ENCODE measurements around the gene FABP7. TPM values are rescaled to one million over a fixed set of nuclear protein-coding genes. Genes with fewer than 3 reads are reported as not detected.

FABP7 gene
- total RNA-seq, 1 donor: not detected

DNA sequence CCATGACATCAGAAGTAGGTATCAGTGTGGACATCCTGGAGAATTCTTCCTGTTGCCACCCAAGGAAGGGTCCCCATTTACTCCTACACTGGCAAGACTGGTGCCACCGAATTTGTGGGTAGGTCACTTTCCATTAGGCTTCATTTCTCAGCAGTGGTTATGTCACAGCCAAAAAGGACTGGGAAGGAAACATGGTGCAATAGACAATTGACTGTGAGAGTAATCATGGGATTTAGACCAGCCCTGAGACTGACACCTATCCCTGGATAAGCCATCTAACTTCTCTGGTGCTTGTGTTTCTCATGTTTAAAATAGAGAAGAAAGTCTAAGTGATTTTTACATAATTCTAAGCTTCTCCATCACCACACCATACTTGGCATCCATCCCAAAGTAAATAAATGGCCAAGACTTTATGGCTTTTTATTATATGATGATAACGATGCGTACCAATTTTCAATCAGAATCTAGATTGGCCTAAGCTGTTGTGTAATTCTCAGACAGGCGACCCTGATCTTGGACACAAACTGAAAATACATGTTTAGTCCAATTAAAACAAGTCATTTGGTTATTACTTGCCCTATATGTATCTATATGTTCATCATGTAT is 19.7 kb downstream of the FABP7 start:
- no peak overlapping the region for H3K4me3 ChIP-seq (ENCODE audit: low read depth, low read length)
- TF ChIP-seq, protein P1, sequence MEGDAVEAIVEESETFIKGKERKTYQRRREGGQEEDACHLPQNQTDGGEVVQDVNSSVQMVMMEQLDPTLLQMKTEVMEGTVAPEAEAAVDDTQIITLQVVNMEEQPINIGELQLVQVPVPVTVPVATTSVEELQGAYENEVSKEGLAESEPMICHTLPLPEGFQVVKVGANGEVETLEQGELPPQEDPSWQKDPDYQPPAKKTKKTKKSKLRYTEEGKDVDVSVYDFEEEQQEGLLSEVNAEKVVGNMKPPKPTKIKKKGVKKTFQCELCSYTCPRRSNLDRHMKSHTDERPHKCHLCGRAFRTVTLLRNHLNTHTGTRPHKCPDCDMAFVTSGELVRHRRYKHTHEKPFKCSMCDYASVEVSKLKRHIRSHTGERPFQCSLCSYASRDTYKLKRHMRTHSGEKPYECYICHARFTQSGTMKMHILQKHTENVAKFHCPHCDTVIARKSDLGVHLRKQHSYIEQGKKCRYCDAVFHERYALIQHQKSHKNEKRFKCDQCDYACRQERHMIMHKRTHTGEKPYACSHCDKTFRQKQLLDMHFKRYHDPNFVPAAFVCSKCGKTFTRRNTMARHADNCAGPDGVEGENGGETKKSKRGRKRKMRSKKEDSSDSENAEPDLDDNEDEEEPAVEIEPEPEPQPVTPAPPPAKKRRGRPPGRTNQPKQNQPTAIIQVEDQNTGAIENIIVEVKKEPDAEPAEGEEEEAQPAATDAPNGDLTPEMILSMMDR (IDR thresholded peaks at IDR 0.05; ENCODE audit: insufficient read depth, low read depth, low read length): no peak
- DNase-seq (ENCODE audit: low read depth): peak; percentile 41

DNA sequence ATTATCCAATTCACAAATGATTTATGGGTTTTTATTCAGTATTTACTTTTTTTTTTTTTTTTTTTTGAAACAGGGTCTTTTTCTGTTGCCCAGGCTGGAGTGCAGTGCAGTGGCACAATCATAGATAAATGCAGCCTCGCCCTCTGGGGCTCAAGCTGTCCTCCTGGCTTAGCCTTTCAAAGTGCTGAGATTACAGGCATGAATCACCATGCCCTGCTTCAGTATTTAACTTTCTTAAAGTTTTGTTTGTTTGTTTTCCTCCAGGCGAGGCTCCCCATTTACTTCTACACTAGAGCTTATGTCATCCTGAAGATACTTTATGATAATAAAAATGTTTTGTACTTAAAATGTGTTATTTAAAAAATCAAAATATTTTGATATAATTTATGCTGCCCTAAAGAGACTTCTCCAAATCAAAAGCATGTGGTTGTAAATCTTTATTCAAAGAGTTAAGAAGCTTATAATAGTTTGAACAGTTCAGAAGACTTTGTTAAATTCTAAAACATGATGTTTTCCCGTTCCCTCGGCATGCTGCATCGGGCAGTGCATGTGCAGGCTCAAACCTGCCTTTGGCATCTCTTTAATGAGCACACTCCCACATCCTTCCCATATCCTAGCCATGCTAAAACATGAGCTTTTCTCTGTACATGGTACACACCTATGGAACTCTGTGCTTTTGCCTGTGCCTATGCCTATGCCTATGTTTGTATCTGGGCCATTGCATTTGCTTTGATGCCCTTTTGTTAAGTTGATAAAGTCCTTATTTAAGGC is 20.6 kb downstream of the FABP7 start:
- TF ChIP-seq, protein P1 (IDR thresholded peaks at IDR 0.05; ENCODE audit: insufficient read depth, low read depth, low read length): no peak
- H3K4me3 ChIP-seq (ENCODE audit: low read depth, low read length): no peak overlapping the region
- DNase-seq (ENCODE audit: low read depth): peak; percentile 81

DNA sequence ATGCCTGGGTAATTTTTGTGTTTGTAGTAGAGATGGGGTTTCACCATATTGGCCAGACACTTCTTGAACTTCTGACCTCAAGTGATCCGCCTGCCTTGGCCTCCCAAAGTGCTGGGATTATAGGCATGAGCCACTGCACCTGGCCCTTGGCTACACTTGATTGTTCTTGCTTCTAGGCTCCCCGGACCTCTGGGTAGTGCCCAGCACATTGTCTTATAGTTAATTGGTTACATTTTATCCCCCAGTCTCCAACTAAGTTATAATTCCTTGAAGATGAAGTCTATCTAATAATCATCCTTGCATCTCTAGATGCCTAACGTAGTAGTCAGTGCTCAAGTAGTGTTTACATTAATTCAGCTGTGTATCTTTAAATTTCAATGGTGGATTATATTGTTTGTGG is 21.4 kb downstream of the FABP7 start:
- peak; percentile 29 for DNase-seq (ENCODE audit: low read depth)
- TF ChIP-seq, protein P1 (IDR thresholded peaks at IDR 0.05; ENCODE audit: insufficient read depth, low read depth, low read length): no peak
- H3K4me3 ChIP-seq (ENCODE audit: low read depth, low read length): no peak overlapping the region

DNA sequence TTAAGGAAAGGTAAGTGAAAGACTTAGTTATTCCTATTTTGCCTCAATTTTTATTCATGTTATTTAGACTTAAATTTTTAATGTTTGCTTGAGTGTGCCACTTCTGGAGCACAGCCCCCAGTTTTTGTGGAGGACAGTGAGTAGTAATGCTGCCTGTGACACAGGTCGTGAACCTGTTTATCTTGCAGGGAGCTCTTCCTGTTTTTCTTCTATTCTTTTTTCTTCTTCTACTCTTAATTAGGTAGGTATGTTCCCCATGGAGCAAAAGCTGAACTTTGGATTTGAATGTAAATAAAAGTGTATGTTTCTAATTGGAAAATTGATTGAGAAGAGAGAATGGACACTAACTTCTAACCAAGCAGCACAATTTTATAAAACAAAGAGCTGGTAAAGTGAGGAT is 21.9 kb downstream of the FABP7 start:
- TF ChIP-seq, protein P1 (IDR thresholded peaks at IDR 0.05; ENCODE audit: insufficient read depth, low read depth, low read length): no peak
- no peak for DNase-seq (ENCODE audit: low read depth)
- H3K4me3 ChIP-seq (ENCODE audit: low read depth, low read length): no peak overlapping the region

DNA sequence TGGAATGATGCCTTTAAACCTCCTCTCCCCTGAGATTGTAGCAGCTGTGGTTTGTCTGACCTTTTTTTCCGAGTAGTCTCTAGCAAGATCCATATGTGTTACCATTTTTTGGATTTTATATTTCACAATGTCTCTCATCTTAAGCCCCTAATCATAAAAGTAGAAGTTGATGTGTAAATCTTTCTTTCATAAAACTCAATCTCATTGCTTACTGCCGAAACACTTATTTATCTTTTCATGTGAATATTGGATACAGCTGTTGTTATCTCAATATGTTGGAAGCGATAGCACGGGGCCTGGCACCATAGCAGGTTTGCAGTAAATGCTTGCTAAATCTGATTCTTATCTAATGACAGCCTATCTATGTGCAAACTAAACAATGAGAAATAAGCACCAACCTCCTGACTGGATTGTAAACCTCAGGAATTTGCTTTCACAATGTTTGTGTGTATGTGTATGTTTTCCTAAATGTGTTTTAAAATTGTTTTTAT is 23.7 kb downstream of the FABP7 start:
- peak; percentile 99 for DNase-seq (ENCODE audit: low read depth)
- TF ChIP-seq, protein P1 (IDR thresholded peaks at IDR 0.05; ENCODE audit: insufficient read depth, low read depth, low read length): no peak
- no peak overlapping the region for H3K4me3 ChIP-seq (ENCODE audit: low read depth, low read length)

DNA sequence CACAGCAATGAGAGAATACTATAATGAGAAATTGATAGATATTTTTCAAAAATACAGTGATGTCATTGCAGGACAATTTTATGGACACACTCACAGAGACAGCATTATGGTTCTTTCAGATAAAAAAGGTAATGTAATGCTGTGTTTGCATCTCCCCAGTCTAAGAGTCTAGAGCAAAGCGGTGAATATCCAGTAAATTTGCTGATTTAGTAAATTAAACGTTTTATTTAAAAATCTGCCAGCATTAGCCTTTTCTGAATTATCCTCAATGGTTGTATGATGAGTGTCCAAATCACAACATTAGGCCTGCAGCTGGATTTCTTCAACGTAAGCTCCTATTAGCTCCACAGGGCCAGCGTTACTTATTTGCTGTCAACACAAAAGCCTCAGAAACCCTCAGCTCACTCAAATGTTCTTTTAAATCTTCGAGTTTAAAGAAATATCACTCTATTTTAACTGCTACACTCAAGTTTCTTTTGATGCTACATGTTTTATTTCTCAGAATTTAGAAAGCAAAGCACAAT is 25.5 kb downstream of the FABP7 start:
- DNase-seq (ENCODE audit: low read depth): no peak
- no peak overlapping the region for H3K4me3 ChIP-seq (ENCODE audit: low read depth, low read length)
- TF ChIP-seq, protein P1 (IDR thresholded peaks at IDR 0.05; ENCODE audit: insufficient read depth, low read depth, low read length): no peak

All from fibroblast of villous mesenchyme (primary cell).